IPS-18c (cell line): ENCODE data around the gene CDH24.

Source experiments
- H3K4me3 ChIP-seq: 2 replicates; pipeline ENCODE4 v1.7.0; 2013; ENCODE audit warnings: low read depth, mild to moderate bottlenecking, low read length, moderate library complexity; ENCODE audit not compliant: insufficient read depth
- H3K9me3 ChIP-seq: one replicate; pipeline ENCODE4 v1.6.1; 2013; ENCODE audit warnings: mild to moderate bottlenecking, low read length, moderate library complexity; ENCODE audit not compliant: control insufficient read depth, insufficient read depth

Gene CDH24

GRCh38 chr14:23035303-23036144, 21.8 kb downstream of the CDH24 start:
- H3K9me3 ChIP-seq = no peaks in the 10 kb centered on the region
- H3K4me3 ChIP-seq = peak overlapping the region; percentile 90; the same call in 1 of the 2 replicates

GRCh38 chr14:23034498-23035302, 22.6 kb downstream of the CDH24 start, which contains the start of gene PSMB5:
TSS of gene PSMB5 (minus strand) at chr14:23034900. CDS start at chr14:23034881, 19 bp downstream.
- Histone ChIP-seq H3K9me3 (no peaks in the 10 kb centered on the region), H3K4me3 (peak within 1 kb of the TSS; percentile 90)

- H3K4me3 ChIP-seq = peak overlapping the region; percentile 90
- H3K9me3 ChIP-seq = no peaks in the 10 kb centered on the region
Observed at GRCh38 chr14:23033801-23034497, 23.4 kb downstream of the CDH24 start.

- peak overlapping the region; percentile 90 for H3K4me3 ChIP-seq
- no peaks in the 10 kb centered on the region for H3K9me3 ChIP-seq
Observed at GRCh38 chr14:23033251-23033727, 24.0 kb downstream of the CDH24 start.

GRCh38 chr14:23030936-23031335, 26.4 kb downstream of the CDH24 start:
- Histone ChIP-seq H3K9me3 (no peaks in the 10 kb centered on the region), H3K4me3 (no peak overlapping the region)

- Histone ChIP-seq H3K9me3 (no peaks in the 10 kb centered on the region), H3K4me3 (no peak overlapping the region)
Observed at GRCh38 chr14:23028799-23029198, 28.5 kb downstream of the CDH24 start.

GRCh38 chr14:23025151-23025814, 32.0 kb downstream of the CDH24 start:
- H3K9me3 ChIP-seq = no peaks in the 10 kb centered on the region
- H3K4me3 ChIP-seq = no peak overlapping the region

GRCh38 chr14:23024612-23025075, 32.7 kb downstream of the CDH24 start:
- no peak overlapping the region for H3K4me3 ChIP-seq
- no peaks in the 10 kb centered on the region for H3K9me3 ChIP-seq

- no peak overlapping the region for H3K4me3 ChIP-seq
- no peaks in the 10 kb centered on the region for H3K9me3 ChIP-seq
Observed at GRCh38 chr14:23023795-23024152, 33.5 kb downstream of the CDH24 start.

- H3K4me3 ChIP-seq = no peak overlapping the region
- H3K9me3 ChIP-seq = no peaks in the 10 kb centered on the region
Observed at GRCh38 chr14:23023022-23023794, 34.1 kb downstream of the CDH24 start.

- Histone ChIP-seq H3K9me3 (no peaks in the 10 kb centered on the region), H3K4me3 (no peak overlapping the region)
Observed at GRCh38 chr14:23021889-23022442, 35.4 kb downstream of the CDH24 start.

GRCh38 chr14:23021434-23021833, 35.9 kb downstream of the CDH24 start:
- Histone ChIP-seq H3K4me3 (no peak overlapping the region), H3K9me3 (no peaks in the 10 kb centered on the region)

GRCh38 chr14:23020143-23021128, 36.9 kb downstream of the CDH24 start:
- H3K4me3 ChIP-seq = no peak overlapping the region

GRCh38 chr14:23018107-23018506, 39.2 kb downstream of the CDH24 start:
- Histone ChIP-seq H3K9me3 (no peaks in the 10 kb centered on the region), H3K4me3 (no peak overlapping the region)

More at GRCh38 chr14:23020143-23021128, 36.9 kb downstream of the CDH24 start:
- no peaks in the 10 kb centered on the region for H3K9me3 ChIP-seq

GRCh38 chr14:23017091-23017490, 40.2 kb downstream of the CDH24 start:
- Histone ChIP-seq H3K4me3 (no peak overlapping the region), H3K9me3 (no peaks in the 10 kb centered on the region)
